ENCODE data around the gene FCHSD2.

- TF ChIP-seq POLR2AphosphoS5 (IDR thresholded peaks at IDR 0.05; ENCODE audit: low read depth, low read length) (no peak), TAF1 (IDR thresholded peaks at IDR 0.05; ENCODE audit: low read depth, low read length) (no peak), POLR2A (IDR thresholded peaks at IDR 0.05; ENCODE audit: low read depth, low read length) (no peak), SPI1 (IDR thresholded peaks at IDR 0.05; ENCODE audit: low read depth, low read length) (no peak), PAX5 (IDR thresholded peaks at IDR 0.05; ENCODE audit: insufficient read depth, low read length, severe bottlenecking) (no peak)
These were observed 167.5 kb downstream of the FCHSD2 start for GRCh38 chr11:72974487-72975205.

Measured in GM12891 (cell line).